Loucy (cell line): ENCODE data around the gene BABAM2.

ENCODE experiments used
- EZH2phosphoT487 ChIP-seq: fragments of 200-600 bp; IDR thresholded peaks from 2 replicates; pipeline ENCODE4 v1.6.1; 2018; ENCODE audit warnings: antibody characterized with exemption, mild to moderate bottlenecking, moderate library complexity, borderline replicate concordance
- TF ChIP-seq, protein P1 (sequence below): fragments of 200-600 bp; sonication (generic); conservative IDR thresholded peaks from 2 replicates; pipeline ENCODE4 v1.5.1; 2014; ENCODE audit warnings: mild to moderate bottlenecking, antibody characterized with exemption, low read length

DNA sequence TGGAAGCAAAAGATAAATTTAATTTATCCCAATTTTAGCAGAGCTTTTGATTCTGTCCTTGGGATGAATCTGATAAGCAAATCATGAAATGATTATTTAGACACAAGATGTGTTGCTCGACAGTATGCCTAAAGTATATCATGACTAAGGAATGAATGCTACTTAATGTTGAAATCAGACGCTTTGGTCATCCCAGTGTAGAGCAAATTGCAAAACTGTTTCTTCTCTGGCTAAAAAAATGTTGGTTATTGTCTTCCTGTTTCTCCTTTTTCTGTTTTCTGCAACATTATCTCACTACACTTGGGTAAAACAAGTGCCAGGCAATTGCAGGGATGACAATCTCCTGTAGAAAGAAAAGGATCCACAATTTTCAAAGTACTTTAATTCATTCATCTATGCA, 66.4 kb downstream of the BABAM2 start:
- TF ChIP-seq, protein P1, sequence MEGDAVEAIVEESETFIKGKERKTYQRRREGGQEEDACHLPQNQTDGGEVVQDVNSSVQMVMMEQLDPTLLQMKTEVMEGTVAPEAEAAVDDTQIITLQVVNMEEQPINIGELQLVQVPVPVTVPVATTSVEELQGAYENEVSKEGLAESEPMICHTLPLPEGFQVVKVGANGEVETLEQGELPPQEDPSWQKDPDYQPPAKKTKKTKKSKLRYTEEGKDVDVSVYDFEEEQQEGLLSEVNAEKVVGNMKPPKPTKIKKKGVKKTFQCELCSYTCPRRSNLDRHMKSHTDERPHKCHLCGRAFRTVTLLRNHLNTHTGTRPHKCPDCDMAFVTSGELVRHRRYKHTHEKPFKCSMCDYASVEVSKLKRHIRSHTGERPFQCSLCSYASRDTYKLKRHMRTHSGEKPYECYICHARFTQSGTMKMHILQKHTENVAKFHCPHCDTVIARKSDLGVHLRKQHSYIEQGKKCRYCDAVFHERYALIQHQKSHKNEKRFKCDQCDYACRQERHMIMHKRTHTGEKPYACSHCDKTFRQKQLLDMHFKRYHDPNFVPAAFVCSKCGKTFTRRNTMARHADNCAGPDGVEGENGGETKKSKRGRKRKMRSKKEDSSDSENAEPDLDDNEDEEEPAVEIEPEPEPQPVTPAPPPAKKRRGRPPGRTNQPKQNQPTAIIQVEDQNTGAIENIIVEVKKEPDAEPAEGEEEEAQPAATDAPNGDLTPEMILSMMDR: no peak
- no peak for TF ChIP-seq EZH2phosphoT487
